Erythroblast (primary cell): ENCODE measurements around the gene LRRC31.

ENCODE experiments used
- GATA1 ChIP-seq: IDR thresholded peaks from 2 replicates; pipeline ENCODE4 v1.6.1; 2011; ENCODE audit warnings: low read depth, mild to moderate bottlenecking, control low read depth, low read length, moderate library complexity
- POLR2A ChIP-seq: IDR thresholded peaks from 2 replicates; pipeline ENCODE4 v1.6.1; 2011; ENCODE audit warnings: mild to moderate bottlenecking, low read length

DNA sequence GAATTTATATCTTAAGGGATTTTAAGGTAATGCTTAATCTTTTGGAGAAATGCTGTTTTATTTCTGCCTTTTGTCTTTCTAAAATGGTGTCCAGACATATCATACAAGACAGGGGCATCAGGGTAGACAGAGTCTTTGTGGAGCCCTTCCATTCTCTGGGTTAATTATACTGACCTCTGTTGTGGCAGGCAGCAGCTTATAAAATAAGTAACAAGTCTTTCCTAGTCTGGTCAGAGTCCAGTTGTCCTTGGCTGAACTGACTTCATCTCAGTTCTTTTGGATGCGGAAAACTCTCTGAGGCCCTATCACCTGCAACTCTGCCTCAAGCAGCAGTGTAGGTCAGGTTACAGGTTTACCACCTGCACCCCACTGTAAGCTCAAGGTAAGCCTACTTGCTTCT lies 77.4 kb downstream of the LRRC31 start:
- TF ChIP-seq POLR2A: no peak
- TF ChIP-seq GATA1: no peak
